Neutrophil (primary cell): Measurements from ENCODE around the gene MYBBP1A.
"Not testable (repeated sequence)": the region's sequence is repeated elsewhere in the genome, so short reads cannot be mapped to it uniquely, and the experiment has no call there.

Experiments used
- H3K27ac ChIP-seq: fragments of 200-600 bp; sonication (generic); 2 replicates; pipeline ENCODE4 v1.5.1; 2016; ENCODE audit warnings: mild to moderate bottlenecking, moderate library complexity
- H3K27me3 ChIP-seq: fragments of 200-600 bp; sonication (generic); 2 replicates; pipeline ENCODE4 v1.6.0; 2016; ENCODE audit warnings: mild to moderate bottlenecking
- H3K36me3 ChIP-seq: fragments of 200-600 bp; sonication (generic); 2 replicates; pipeline ENCODE4 v1.5.1; 2017
- H3K4me1 ChIP-seq, 2 experiments: fragments of 200-600 bp in 1 of 2; sonication (generic) in 1 of 2; 1 replicate in 1 of 2; 2 replicates in 1 of 2; pipeline versions ENCODE4 v1.5.1 to v1.6.1; 2013 to 2016; ENCODE audit warnings: low read depth in 1 of 2, low read length in 1 of 2, mild to moderate bottlenecking in 1 of 2, moderate library complexity in 1 of 2; ENCODE audit not compliant: control insufficient read depth in 1 of 2, insufficient read depth in 1 of 2
- H3K4me3 ChIP-seq, 2 experiments: fragments of 200-600 bp in 1 of 2; sonication (generic) in 1 of 2; 1 replicate in 1 of 2; 2 replicates in 1 of 2; pipeline ENCODE4 v1.5.1; 2013 to 2016; ENCODE audit warnings: low read depth in 1 of 2, low read length in 1 of 2, mild to moderate bottlenecking in 1 of 2, moderate library complexity in 1 of 2
- H3K9me3 ChIP-seq: fragments of 200-600 bp; sonication (generic); 2 replicates; pipeline ENCODE4 v1.5.1; 2016
- TF ChIP-seq, protein P1 (sequence below): fragments of 200-600 bp; sonication (generic); IDR thresholded peaks from 2 replicates; pipeline ENCODE4 v1.5.1; 2016; ENCODE audit warnings: antibody characterized with exemption

MYBBP1A gene

DNA sequence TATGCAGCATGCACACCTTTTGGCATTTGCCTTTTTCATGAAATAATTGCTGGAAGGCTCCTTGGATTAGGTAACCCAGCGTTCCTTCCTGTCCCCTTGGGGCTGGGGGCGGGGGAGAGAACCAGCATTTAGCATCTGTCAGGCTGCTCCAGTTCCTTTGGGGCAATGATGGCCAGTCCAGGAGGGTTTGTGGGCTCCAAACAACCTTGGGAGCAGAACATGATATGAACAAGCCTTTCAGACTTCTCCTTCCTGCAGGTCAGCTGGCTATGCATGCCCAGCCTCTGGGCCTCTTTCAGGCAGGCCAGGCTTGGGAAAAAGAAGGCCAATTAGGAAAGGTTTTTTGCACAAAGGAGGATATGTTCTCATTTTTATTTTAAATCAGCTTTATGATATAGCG is 28.0 kb upstream of the MYBBP1A start:
- H3K27me3 ChIP-seq = peaks cover 85% of the 10 kb centered on the region
- H3K36me3 ChIP-seq = no peaks in the 10 kb centered on the region
- no peaks in the 10 kb centered on the region for H3K9me3 ChIP-seq
- TF ChIP-seq, protein P1, sequence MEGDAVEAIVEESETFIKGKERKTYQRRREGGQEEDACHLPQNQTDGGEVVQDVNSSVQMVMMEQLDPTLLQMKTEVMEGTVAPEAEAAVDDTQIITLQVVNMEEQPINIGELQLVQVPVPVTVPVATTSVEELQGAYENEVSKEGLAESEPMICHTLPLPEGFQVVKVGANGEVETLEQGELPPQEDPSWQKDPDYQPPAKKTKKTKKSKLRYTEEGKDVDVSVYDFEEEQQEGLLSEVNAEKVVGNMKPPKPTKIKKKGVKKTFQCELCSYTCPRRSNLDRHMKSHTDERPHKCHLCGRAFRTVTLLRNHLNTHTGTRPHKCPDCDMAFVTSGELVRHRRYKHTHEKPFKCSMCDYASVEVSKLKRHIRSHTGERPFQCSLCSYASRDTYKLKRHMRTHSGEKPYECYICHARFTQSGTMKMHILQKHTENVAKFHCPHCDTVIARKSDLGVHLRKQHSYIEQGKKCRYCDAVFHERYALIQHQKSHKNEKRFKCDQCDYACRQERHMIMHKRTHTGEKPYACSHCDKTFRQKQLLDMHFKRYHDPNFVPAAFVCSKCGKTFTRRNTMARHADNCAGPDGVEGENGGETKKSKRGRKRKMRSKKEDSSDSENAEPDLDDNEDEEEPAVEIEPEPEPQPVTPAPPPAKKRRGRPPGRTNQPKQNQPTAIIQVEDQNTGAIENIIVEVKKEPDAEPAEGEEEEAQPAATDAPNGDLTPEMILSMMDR = no peak
- H3K4me3 ChIP-seq = no peak overlapping the region
- H3K27ac ChIP-seq = no peak overlapping the region
- peaks cover 4 to 6% of the 10 kb centered on the region in 2 experiments for H3K4me1 ChIP-seq

DNA sequence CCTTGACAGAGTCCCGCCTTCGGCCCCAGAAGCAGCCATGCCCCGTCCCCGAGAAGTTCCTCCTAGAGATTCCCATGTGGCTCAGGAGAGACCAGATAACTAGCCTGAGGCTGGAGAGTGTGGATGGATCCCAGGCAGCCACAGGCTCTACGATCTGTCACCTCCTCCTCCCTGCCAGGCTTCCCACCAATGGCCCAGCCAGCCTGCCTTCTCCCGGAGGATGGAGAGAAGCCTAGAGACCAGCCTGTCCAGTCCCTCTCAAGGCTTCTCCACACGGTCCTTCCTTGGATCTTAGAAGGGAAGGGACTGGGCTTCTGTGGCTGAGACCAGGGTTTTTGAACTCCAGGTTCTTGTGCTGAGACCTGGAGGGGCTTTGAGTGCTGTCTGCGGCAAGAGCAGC is 27.5 kb upstream of the MYBBP1A start:
- H3K36me3 ChIP-seq = no peaks in the 10 kb centered on the region
- peaks cover 80% of the 10 kb centered on the region for H3K27me3 ChIP-seq
- no peak overlapping the region for H3K4me3 ChIP-seq
- H3K27ac ChIP-seq = no peak overlapping the region
- TF ChIP-seq, protein P1 = no peak
- no peaks in the 10 kb centered on the region for H3K9me3 ChIP-seq
- peaks cover 4 to 6% of the 10 kb centered on the region in 2 experiments for H3K4me1 ChIP-seq

GRCh38 chr17:4582101-4582501 is 26.9 kb upstream of the MYBBP1A start:
- TF ChIP-seq, protein P1 = no peak
- Histone ChIP-seq H3K4me1 (peaks cover 4 to 6% of the 10 kb centered on the region in 2 experiments), H3K27me3 (peaks cover 74% of the 10 kb centered on the region), H3K36me3 (no peaks in the 10 kb centered on the region), H3K4me3 (no peak overlapping the region), H3K9me3 (no peaks in the 10 kb centered on the region), H3K27ac (no peak overlapping the region)

GRCh38 chr17:4580291-4580690 is 25.1 kb upstream of the MYBBP1A start:
- Histone ChIP-seq H3K4me3 (no peak overlapping the region), H3K27ac (no peak overlapping the region), H3K27me3 (peaks cover 56% of the 10 kb centered on the region), H3K9me3 (no peaks in the 10 kb centered on the region), H3K36me3 (no peaks in the 10 kb centered on the region), H3K4me1 (peaks cover 4 to 6% of the 10 kb centered on the region in 2 experiments)
- TF ChIP-seq, protein P1 = no peak

DNA sequence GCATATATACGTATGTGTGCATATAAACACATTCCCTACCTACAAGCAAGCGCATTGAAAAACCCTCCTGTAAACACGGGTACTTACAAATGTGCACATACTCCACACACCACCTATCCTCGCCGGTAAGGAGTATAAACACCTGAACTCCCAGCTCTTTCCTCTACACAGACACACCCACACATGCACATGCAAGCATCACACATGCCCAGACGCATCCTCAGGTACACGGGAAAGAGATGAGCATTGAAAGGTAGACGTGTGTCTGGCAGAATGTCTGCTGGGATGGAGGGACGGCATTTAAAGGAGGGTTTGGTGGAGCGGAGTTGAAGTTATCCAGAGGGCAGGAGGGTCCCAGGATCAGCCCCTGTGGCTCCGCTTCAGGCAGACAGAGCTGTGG is 24.5 kb upstream of the MYBBP1A start:
- TF ChIP-seq, protein P1 = no peak
- no peaks in the 10 kb centered on the region for H3K9me3 ChIP-seq
- peaks cover 4 to 6% of the 10 kb centered on the region in 2 experiments for H3K4me1 ChIP-seq
- H3K36me3 ChIP-seq = no peaks in the 10 kb centered on the region
- H3K4me3 ChIP-seq = no peak overlapping the region
- H3K27ac ChIP-seq = no peak overlapping the region
- peaks cover 50% of the 10 kb centered on the region for H3K27me3 ChIP-seq

GRCh38 chr17:4578349-4578748 is 23.2 kb upstream of the MYBBP1A start:
- not testable (repeated sequence) for H3K4me3 ChIP-seq, H3K27ac ChIP-seq, H3K4me1 ChIP-seq, H3K36me3 ChIP-seq, H3K9me3 ChIP-seq
- H3K27me3 ChIP-seq = peaks cover 37% of the 10 kb centered on the region
